ENCODE results near the gene DYNLL2. TPM values are rescaled to one million over a fixed set of nuclear protein-coding genes. Genes with fewer than 3 reads are reported as not detected.
"Not testable (repeated sequence)": the region's sequence is repeated elsewhere in the genome, so short reads cannot be mapped to it uniquely, and the experiment has no call there.

Gene DYNLL2
- polyA plus RNA-seq, 1 experiment = 13.1 TPM

DNA sequence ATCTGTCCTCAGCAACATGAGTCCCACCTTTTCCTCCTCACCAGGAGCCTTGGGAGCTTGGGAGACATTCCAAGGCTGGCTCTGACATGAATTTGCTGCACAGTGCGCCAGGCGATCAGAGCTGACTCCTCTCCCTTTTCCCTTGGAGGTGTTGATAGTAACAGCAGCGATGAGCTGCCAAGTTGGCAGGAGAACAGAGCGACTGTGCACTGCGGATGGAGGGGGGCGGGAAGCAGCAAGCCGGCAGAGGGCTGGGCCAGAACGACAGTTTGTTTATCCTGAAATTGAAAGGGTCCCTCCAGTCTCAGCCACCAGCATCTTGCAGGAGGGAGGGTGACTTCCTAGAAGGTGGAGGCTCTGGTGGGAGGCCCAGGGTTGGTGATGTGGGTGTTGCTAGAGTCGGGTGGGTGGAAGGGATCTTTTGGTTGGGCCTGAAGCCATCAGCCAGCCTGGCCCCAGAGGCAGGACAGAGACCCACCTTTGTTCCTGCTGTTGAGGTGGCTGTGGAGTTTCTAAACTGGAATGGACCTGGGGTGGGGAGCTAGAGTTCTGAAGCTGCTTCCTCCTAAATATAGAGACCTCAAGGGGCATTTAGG lies 22.5 kb upstream of the DYNLL2 start:
- TF ChIP-seq, protein P1, sequence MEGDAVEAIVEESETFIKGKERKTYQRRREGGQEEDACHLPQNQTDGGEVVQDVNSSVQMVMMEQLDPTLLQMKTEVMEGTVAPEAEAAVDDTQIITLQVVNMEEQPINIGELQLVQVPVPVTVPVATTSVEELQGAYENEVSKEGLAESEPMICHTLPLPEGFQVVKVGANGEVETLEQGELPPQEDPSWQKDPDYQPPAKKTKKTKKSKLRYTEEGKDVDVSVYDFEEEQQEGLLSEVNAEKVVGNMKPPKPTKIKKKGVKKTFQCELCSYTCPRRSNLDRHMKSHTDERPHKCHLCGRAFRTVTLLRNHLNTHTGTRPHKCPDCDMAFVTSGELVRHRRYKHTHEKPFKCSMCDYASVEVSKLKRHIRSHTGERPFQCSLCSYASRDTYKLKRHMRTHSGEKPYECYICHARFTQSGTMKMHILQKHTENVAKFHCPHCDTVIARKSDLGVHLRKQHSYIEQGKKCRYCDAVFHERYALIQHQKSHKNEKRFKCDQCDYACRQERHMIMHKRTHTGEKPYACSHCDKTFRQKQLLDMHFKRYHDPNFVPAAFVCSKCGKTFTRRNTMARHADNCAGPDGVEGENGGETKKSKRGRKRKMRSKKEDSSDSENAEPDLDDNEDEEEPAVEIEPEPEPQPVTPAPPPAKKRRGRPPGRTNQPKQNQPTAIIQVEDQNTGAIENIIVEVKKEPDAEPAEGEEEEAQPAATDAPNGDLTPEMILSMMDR (IDR thresholded peaks at IDR 0.05; ENCODE audit: insufficient read depth, low read depth, low read length) = no peak
- Histone ChIP-seq H3K27me3 (ENCODE audit: control insufficient read depth, insufficient read depth, low read length) (peaks cover 6% of the 10 kb centered on the region), H3K4me3 (ENCODE audit: low read depth, low read length) (no peak overlapping the region), H3K36me3 (ENCODE audit: control insufficient read depth, insufficient read depth, low read length) (no peaks in the 10 kb centered on the region)
- ChIA-PET POLR2A (no interaction called here), CTCF (interaction anchor here (0.6 to 1.0 kb wide), 2 partner anchors 10 to 924 kb away, joined by 3 read pairs; no protein-coding TSS in a partner anchor)
- no peak for DNase-seq (ENCODE audit: low read depth)

DNA sequence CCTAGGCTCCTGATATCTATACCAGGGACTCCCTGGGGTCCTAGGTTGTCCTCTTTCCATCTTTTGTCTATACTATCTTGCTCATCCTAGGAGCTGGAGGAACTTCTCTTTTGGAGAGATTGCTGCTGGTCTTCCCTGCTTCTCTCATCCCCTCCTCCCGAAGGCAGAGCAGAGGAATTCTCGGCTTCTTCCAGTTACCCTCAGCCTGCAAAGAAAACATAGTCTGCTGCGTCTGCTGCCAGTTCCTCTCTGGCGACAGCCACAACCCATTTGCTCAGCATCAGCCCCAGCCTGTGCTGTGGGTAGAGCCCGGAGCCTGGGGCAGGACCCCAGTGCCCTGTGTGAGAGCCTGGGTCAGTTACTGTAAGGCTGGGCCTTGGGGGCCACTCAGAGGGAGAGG lies 21.5 kb upstream of the DYNLL2 start:
- peaks cover 6% of the 10 kb centered on the region for H3K27me3 ChIP-seq (ENCODE audit: control insufficient read depth, insufficient read depth, low read length)
- H3K36me3 ChIP-seq (ENCODE audit: control insufficient read depth, insufficient read depth, low read length) = no peaks in the 10 kb centered on the region
- TF ChIP-seq, protein P1 (IDR thresholded peaks at IDR 0.05; ENCODE audit: insufficient read depth, low read depth, low read length) = no peak
- ChIA-PET CTCF (no interaction called here), POLR2A (no interaction called here)
- H3K4me3 ChIP-seq (ENCODE audit: low read depth, low read length) = no peak overlapping the region
- DNase-seq (ENCODE audit: low read depth) = no peak

DNA sequence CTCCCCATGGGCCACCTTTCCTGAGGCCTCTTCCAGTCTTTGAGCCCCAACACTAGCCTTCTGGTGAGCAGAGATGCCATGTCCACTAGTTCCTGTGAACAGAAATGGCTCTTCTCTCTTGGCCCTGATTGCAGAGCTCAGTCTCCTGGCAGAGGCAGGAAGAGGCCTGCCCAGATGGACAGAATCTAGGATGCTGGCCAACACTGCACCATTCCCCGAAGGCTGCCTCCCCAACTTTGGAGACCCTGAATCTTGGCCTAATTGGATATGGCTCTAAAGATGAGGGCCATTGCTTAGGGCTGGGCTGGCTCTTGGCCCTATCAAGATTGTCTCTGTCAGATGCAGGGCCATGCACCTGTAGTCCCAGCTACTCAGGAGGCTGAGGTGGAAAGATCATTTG lies 18.0 kb upstream of the DYNLL2 start:
- no peak for DNase-seq (ENCODE audit: low read depth)
- Histone ChIP-seq H3K4me3 (ENCODE audit: low read depth, low read length) (no peak overlapping the region), H3K36me3 (ENCODE audit: control insufficient read depth, insufficient read depth, low read length) (no peaks in the 10 kb centered on the region), H3K27me3 (ENCODE audit: control insufficient read depth, insufficient read depth, low read length) (0 out of 2 replicates have a peak, but pooled peaks cover 2% of the 10 kb centered on the region)
- ChIA-PET CTCF (no interaction called here), POLR2A (no interaction called here)
- TF ChIP-seq, protein P1 (IDR thresholded peaks at IDR 0.05; ENCODE audit: insufficient read depth, low read depth, low read length) = no peak

DNA sequence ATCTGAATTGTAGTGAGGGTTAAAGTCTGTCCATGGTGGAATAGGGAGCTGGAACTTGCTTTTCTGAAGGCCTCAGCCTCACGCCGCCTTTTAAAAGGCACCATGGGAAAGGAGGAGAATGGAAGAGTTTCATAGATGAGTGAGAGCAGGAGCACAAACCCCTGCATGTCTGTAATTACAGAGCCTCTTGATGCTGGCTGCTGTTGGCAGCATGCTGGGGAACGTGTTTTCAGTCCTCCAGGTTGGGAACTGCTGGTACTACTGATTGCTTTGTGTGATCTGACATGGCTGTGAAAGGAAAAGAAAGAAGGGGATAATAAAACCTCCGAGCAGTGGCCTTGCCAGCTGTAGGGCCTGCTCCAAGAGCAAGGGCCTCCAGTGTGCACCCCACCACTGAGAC lies 16.8 kb upstream of the DYNLL2 start:
- DNase-seq (ENCODE audit: low read depth) = no peak
- Histone ChIP-seq H3K27me3 (ENCODE audit: control insufficient read depth, insufficient read depth, low read length) (0 out of 2 replicates have a peak, but pooled peaks cover 2% of the 10 kb centered on the region), H3K36me3 (ENCODE audit: control insufficient read depth, insufficient read depth, low read length) (no peaks in the 10 kb centered on the region), H3K4me3 (ENCODE audit: low read depth, low read length) (no peak overlapping the region)
- TF ChIP-seq, protein P1 (IDR thresholded peaks at IDR 0.05; ENCODE audit: insufficient read depth, low read depth, low read length) = no peak
- POLR2A ChIA-PET = no interaction called here
- CTCF ChIA-PET = no interaction called here

DNA sequence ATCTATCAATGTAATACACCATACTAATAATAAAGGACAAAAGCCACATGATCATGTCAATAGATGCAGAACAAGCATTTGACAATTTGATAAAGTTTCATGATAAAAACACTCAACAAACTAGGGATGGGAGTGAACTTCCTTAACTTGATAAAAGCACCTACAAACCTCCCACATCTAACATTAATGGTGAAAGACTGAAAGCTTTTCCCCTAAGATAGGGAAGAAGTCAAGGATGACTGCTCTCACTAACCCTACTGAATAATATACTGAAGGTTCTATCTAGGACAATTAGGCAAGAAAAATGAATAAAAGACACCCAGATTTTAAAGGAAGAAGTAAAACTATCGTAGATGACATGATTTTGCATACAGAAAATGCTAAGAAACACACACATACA lies 10.4 kb upstream of the DYNLL2 start:
- TF ChIP-seq, protein P1 (IDR thresholded peaks at IDR 0.05; ENCODE audit: insufficient read depth, low read depth, low read length) = no peak
- DNase-seq (ENCODE audit: low read depth) = no peak
- CTCF ChIA-PET = no interaction called here
- H3K4me3 ChIP-seq (ENCODE audit: low read depth, low read length) = no peak overlapping the region
- 0 out of 2 replicates have a peak, but pooled peaks cover 2% of the 10 kb centered on the region for H3K27me3 ChIP-seq (ENCODE audit: control insufficient read depth, insufficient read depth, low read length)
- POLR2A ChIA-PET = no interaction called here
- no peaks in the 10 kb centered on the region for H3K36me3 ChIP-seq (ENCODE audit: control insufficient read depth, insufficient read depth, low read length)

DNA sequence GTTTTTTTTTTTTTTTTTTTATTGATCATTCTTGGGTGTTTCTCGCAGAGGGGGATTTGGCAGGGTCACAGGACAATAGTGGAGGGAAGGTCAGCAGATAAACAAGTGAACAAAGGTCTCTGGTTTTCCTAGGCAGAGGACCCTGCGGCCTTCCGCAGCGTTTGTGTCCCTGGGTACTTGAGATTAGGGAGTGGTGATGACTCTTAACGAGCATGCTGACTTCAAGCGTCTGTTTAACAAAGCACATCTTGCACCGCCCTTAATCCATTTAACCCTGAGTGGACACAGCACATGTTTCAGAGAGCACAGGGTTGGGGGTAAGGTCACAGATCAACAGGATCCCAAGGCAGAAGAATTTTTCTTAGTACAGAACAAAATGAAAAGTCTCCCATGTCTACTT lies 10.0 kb upstream of the DYNLL2 start:
- POLR2A ChIA-PET; H3K27me3 ChIP-seq (ENCODE audit: control insufficient read depth, insufficient read depth, low read length); H3K4me3 ChIP-seq (ENCODE audit: low read depth, low read length); CTCF ChIA-PET; DNase-seq (ENCODE audit: low read depth); H3K36me3 ChIP-seq (ENCODE audit: control insufficient read depth, insufficient read depth, low read length): not testable (repeated sequence)

DNA sequence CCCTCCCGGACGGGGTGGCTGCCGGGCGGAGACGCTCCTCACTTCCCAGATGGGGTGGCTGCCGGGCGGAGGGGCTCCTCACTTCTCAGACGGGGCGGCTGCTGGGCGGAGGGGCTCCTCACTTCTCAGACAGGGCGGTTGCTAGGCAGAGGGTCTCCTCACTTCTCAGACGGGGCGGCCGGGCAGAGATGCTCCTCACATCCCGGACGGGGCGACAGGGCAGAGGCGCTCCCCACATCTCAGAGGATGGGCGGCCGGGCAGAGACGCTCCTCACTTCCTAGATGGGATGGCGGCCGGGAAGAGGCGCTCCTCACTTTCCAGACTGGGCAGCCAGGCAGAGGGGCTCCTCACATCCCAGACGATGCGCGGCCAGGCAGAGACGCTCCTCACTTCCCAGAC lies 8.8 kb upstream of the DYNLL2 start:
- POLR2A ChIA-PET; H3K4me3 ChIP-seq (ENCODE audit: low read depth, low read length); H3K27me3 ChIP-seq (ENCODE audit: control insufficient read depth, insufficient read depth, low read length); H3K36me3 ChIP-seq (ENCODE audit: control insufficient read depth, insufficient read depth, low read length); CTCF ChIA-PET; DNase-seq (ENCODE audit: low read depth): not testable (repeated sequence)

All from BJ (cell line).